ENCODE measurements around the gene OGT. TPM values are rescaled to one million over a fixed set of nuclear protein-coding genes. Genes with fewer than 3 reads are reported as not detected.
"Not testable (repeated sequence)": the region's sequence is repeated elsewhere in the genome, so short reads cannot be mapped to it uniquely, and the experiment has no call there.

Gene OGT
- polyA plus RNA-seq, 1 experiment, result 252 TPM

- no peak for TF ChIP-seq CTCF (IDR thresholded peaks at IDR 0.05; ENCODE audit: low read depth, low read length)
- H3K27me3 ChIP-seq (ENCODE audit: control insufficient read depth, insufficient read depth, low read length), result no peaks in the 10 kb centered on the region
- H3K27ac ChIP-seq (ENCODE audit: low read depth, low read length), result no peak overlapping the region
- H3K4me3 ChIP-seq (ENCODE audit: low read depth, low read length), result peak overlapping the region; percentile 60; the same call in 1 of the 2 replicates
- no peak for DNase-seq (ENCODE audit: low read depth, low spot score)
- ChIA-PET CTCF (no interaction called here), POLR2A (no interaction called here)
- no peaks in the 10 kb centered on the region for H3K9me3 ChIP-seq (ENCODE audit: control insufficient read depth, insufficient read depth, low read length)
These were observed 39.7 kb upstream of the OGT start for GRCh38 chrX:71493111-71493613.

GRCh38 chrX:71495979-71496378 is 36.9 kb upstream of the OGT start:
- H3K4me3 ChIP-seq (ENCODE audit: low read depth, low read length); H3K27ac ChIP-seq (ENCODE audit: low read depth, low read length); CTCF ChIA-PET; POLR2A ChIA-PET; H3K27me3 ChIP-seq (ENCODE audit: control insufficient read depth, insufficient read depth, low read length); DNase-seq (ENCODE audit: low read depth, low spot score); H3K9me3 ChIP-seq (ENCODE audit: control insufficient read depth, insufficient read depth, low read length): not testable (repeated sequence)

GRCh38 chrX:71496476-71496875 is 36.4 kb upstream of the OGT start:
- no peaks in the 10 kb centered on the region for H3K27me3 ChIP-seq (ENCODE audit: control insufficient read depth, insufficient read depth, low read length)
- POLR2A ChIA-PET, result no interaction called here
- no peaks in the 10 kb centered on the region for H3K9me3 ChIP-seq (ENCODE audit: control insufficient read depth, insufficient read depth, low read length)
- no peak for TF ChIP-seq CTCF (IDR thresholded peaks at IDR 0.05; ENCODE audit: low read depth, low read length)
- no peak for DNase-seq (ENCODE audit: low read depth, low spot score)
- CTCF ChIA-PET, result no interaction called here
- no peak overlapping the region for H3K27ac ChIP-seq (ENCODE audit: low read depth, low read length)
- H3K4me3 ChIP-seq (ENCODE audit: low read depth, low read length), result no peak overlapping the region

- POLR2A ChIA-PET, CTCF ChIA-PET: not testable (repeated sequence)
These were observed 30.8 kb upstream of the OGT start for GRCh38 chrX:71502080-71502479.

GRCh38 chrX:71504346-71504745 is 28.6 kb upstream of the OGT start:
- Histone ChIP-seq H3K27ac (ENCODE audit: low read depth, low read length) (no peak overlapping the region), H3K4me3 (ENCODE audit: low read depth, low read length) (no peak overlapping the region), H3K9me3 (ENCODE audit: control insufficient read depth, insufficient read depth, low read length) (no peaks in the 10 kb centered on the region), H3K27me3 (ENCODE audit: control insufficient read depth, insufficient read depth, low read length) (no peaks in the 10 kb centered on the region)
- ChIA-PET POLR2A (no interaction called here), CTCF (no interaction called here)
- no peak for TF ChIP-seq CTCF (IDR thresholded peaks at IDR 0.05; ENCODE audit: low read depth, low read length)
- DNase-seq (ENCODE audit: low read depth, low spot score), result no peak

More at GRCh38 chrX:71502080-71502479, 30.8 kb upstream of the OGT start:
- not testable (repeated sequence) for H3K27me3 ChIP-seq (ENCODE audit: control insufficient read depth, insufficient read depth, low read length); DNase-seq (ENCODE audit: low read depth, low spot score); H3K27ac ChIP-seq (ENCODE audit: low read depth, low read length); H3K9me3 ChIP-seq (ENCODE audit: control insufficient read depth, insufficient read depth, low read length); H3K4me3 ChIP-seq (ENCODE audit: low read depth, low read length)

GRCh38 chrX:71509289-71509688 is 23.6 kb upstream of the OGT start:
- Histone ChIP-seq H3K9me3 (ENCODE audit: control insufficient read depth, insufficient read depth, low read length) (no peaks in the 10 kb centered on the region), H3K27ac (ENCODE audit: low read depth, low read length) (no peak overlapping the region), H3K4me3 (ENCODE audit: low read depth, low read length) (no peak overlapping the region), H3K27me3 (ENCODE audit: control insufficient read depth, insufficient read depth, low read length) (no peaks in the 10 kb centered on the region)
- ChIA-PET POLR2A (no interaction called here), CTCF (no interaction called here)
- no peak for TF ChIP-seq CTCF (IDR thresholded peaks at IDR 0.05; ENCODE audit: low read depth, low read length)
- no peak for DNase-seq (ENCODE audit: low read depth, low spot score)
